Measurements from ENCODE around the gene STK4. TPM values are rescaled to one million over a fixed set of nuclear protein-coding genes. Genes with fewer than 3 reads are reported as not detected.
A peak's percentile ranks its signal among the peaks of the same experiment; 100 is the strongest.

STK4 gene
- total RNA-seq, 1 experiment from 2014 or later, result 60.9 TPM

GRCh38 chr20:45096781-45097180, 130.5 kb downstream of the STK4 start:
- Histone ChIP-seq H3K27ac (no peak overlapping the region), H2AFZ (no peak overlapping the region), H3K9me2 (ENCODE audit: insufficient read depth) (no peaks in the 10 kb centered on the region), H3K4me3 (no peak overlapping the region), H3K36me3 (ENCODE audit: low read depth) (no peaks in the 10 kb centered on the region), H4K20me1 (ENCODE audit: insufficient read depth) (no peaks in the 10 kb centered on the region), H3F3A (ENCODE audit: insufficient read depth, low read depth) (no peaks in the 10 kb centered on the region), H3K4me2 (no peak overlapping the region), H3K4me1 (replicated peaks; ENCODE audit: insufficient read depth) (no peaks in the 10 kb centered on the region), H3K27me3 (ENCODE audit: insufficient read depth, low read depth) (no peaks in the 10 kb centered on the region), H3K79me2 (ENCODE audit: low read depth) (no peaks in the 10 kb centered on the region), H3K9me3 (ENCODE audit: insufficient read depth, low read depth) (no peaks in the 10 kb centered on the region)
- ChIA-PET CTCF (interaction anchor here (0.6 to 3.6 kb wide), 6 partner anchors 8 to 674 kb away, joined by 3 to 34 read pairs (median 18); no protein-coding TSS in a partner anchor), POLR2A (ENCODE audit: unreplicated experiment) (no interaction called here)
- intact Hi-C loops (cut with micrococcal nuclease; ENCODE audit: unreplicated experiment), result loop anchor here (1.0 to 5.0 kb wide), 2 partner anchors 52 to 184 kb away; partner anchors contain the start of gene PABPC1L
- BruUV-seq (replicated peaks), result no TSS peak
- DNase-seq, result peak in 1 of 2 experiments; percentile 11
- no peak for TF ChIP-seq EZH2 (IDR thresholded peaks at IDR 0.05; ENCODE audit: low read depth)
- no peak for TF ChIP-seq CTCF (conservative IDR thresholded peaks at IDR 0.05)

DNA sequence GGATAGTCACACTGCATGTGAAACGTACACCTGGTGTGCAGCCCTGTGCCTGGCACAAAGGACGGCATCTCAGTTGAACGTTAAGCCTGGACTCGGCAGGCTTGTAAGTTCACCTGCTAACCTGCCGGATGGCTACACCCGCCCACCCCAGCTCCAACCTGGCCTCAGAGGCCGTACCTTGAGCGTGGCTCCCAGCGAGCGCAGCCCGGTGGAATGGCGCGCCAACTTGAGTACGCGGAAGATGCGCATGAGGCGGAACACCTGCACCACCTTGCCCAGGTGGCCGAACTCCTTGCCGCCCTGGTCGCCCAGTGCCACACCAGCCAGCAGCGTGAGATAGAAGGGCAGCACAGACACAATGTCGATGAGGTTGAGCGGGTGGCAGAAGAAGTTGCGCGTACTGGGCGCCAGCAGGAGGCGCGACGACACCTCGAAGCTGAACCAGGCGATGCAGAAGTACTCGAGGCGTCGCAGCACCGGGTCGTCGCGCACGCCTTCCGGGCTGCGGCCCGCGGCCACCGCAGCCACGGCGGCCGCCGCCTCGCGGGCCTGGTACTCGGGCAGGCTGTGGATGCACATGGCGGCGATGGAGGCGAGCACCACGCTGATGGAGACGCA, 131.3 kb downstream of the STK4 start:
- no peak overlapping the region for H3K27ac ChIP-seq

GRCh38 chr20:45098103-45098773, 131.9 kb downstream of the STK4 start:
- Histone ChIP-seq H2AFZ (no peak overlapping the region), H3K27me3 (ENCODE audit: insufficient read depth, low read depth) (no peaks in the 10 kb centered on the region), H3K79me2 (ENCODE audit: low read depth) (no peaks in the 10 kb centered on the region), H3K4me2 (no peak overlapping the region), H3K9me3 (ENCODE audit: insufficient read depth, low read depth) (no peaks in the 10 kb centered on the region), H4K20me1 (ENCODE audit: insufficient read depth) (no peaks in the 10 kb centered on the region), H3K9me2 (ENCODE audit: insufficient read depth) (no peaks in the 10 kb centered on the region), H3F3A (ENCODE audit: insufficient read depth, low read depth) (no peaks in the 10 kb centered on the region), H3K4me1 (replicated peaks; ENCODE audit: insufficient read depth) (no peaks in the 10 kb centered on the region), H3K27ac (no peak overlapping the region), H3K36me3 (ENCODE audit: low read depth) (no peaks in the 10 kb centered on the region), H3K4me3 (no peak overlapping the region)
- CTCF ChIA-PET, result no interaction called here
- intact Hi-C loops (cut with micrococcal nuclease; ENCODE audit: unreplicated experiment), result loop anchor here (5.0 kb wide), 1 partner anchor 186 kb away; the partner anchor contains the start of gene PABPC1L
- no TSS peak for BruUV-seq (replicated peaks)
- POLR2A ChIA-PET (ENCODE audit: unreplicated experiment), result no interaction called here
- no peak for TF ChIP-seq EZH2 (IDR thresholded peaks at IDR 0.05; ENCODE audit: low read depth)
- TF ChIP-seq CTCF (conservative IDR thresholded peaks at IDR 0.05), result no peak
- DNase-seq, result no peak

More for the DNA sequence above, 131.3 kb downstream of the STK4 start:
- H3K4me2 ChIP-seq, result no peak overlapping the region
- no peaks in the 10 kb centered on the region for H3K9me3 ChIP-seq (ENCODE audit: insufficient read depth, low read depth)
- no peaks in the 10 kb centered on the region for H3K27me3 ChIP-seq (ENCODE audit: insufficient read depth, low read depth)
- H3K4me3 ChIP-seq, result no peak overlapping the region
- no peaks in the 10 kb centered on the region for H4K20me1 ChIP-seq (ENCODE audit: insufficient read depth)
- no peak overlapping the region for H2AFZ ChIP-seq
- intact Hi-C loops (cut with micrococcal nuclease; ENCODE audit: unreplicated experiment), result loop anchor here (5.0 kb wide), 1 partner anchor 185 kb away; the partner anchor contains the start of gene PABPC1L
- DNase-seq, result no peak
- no peaks in the 10 kb centered on the region for H3K79me2 ChIP-seq (ENCODE audit: low read depth)
- ChIA-PET CTCF (interaction anchor here (0.7 to 2.3 kb wide), 2 partner anchors 54 to 195 kb away, joined by 3 to 19 read pairs; no protein-coding TSS in a partner anchor), POLR2A (ENCODE audit: unreplicated experiment) (no interaction called here)
- no peaks in the 10 kb centered on the region for H3K36me3 ChIP-seq (ENCODE audit: low read depth)
- no TSS peak for BruUV-seq (replicated peaks)
- no peaks in the 10 kb centered on the region for H3K4me1 ChIP-seq (replicated peaks; ENCODE audit: insufficient read depth)
- TF ChIP-seq EZH2 (IDR thresholded peaks at IDR 0.05; ENCODE audit: low read depth) (no peak), CTCF (conservative IDR thresholded peaks at IDR 0.05) (no peak)
- no peaks in the 10 kb centered on the region for H3K9me2 ChIP-seq (ENCODE audit: insufficient read depth)
- H3F3A ChIP-seq (ENCODE audit: insufficient read depth, low read depth), result no peaks in the 10 kb centered on the region
